Stimulated activated naive CD8-positive, alpha-beta T cell treated with anti-CD3 and anti-CD28 coated beads, Interleukin-15, amount 100 ng/mL, for 72 hours (primary cell): Measurements from ENCODE around the gene RRP1B.
"Not testable (repeated sequence)": the region's sequence is repeated elsewhere in the genome, so short reads cannot be mapped to it uniquely, and the experiment has no call there.

Experiments
- ATAC-seq: fragments of 150-1000 bp; cut with Tn5 transposase; 2 replicates; pipeline ENCODE4 v1.10.0; 2021; ENCODE audit warnings: mild to moderate bottlenecking, moderate library complexity
- DNase-seq, 2 donors: peaks; one replicate each; pipeline ENCODE4 v3.0.0; 2021 to 2022
- H3K27ac Mint-ChIP-seq, 2 donors: one replicate each; pipeline ENCODE4 v1.8.0; 2022; ENCODE audit warnings: mild to moderate bottlenecking in 2 of 2, mixed read lengths in 2 of 2, moderate library complexity in 2 of 2
- H3K27me3 Mint-ChIP-seq: one replicate; pipeline ENCODE4 v1.8.0; 2022; ENCODE audit warnings: mixed read lengths
- H3K4me1 Mint-ChIP-seq: one replicate; pipeline ENCODE4 v1.8.0; 2022; ENCODE audit warnings: mild to moderate bottlenecking, mixed read lengths
- H3K4me3 Mint-ChIP-seq, 2 donors: one replicate each; pipeline ENCODE4 v1.8.0; 2022; ENCODE audit warnings: mild to moderate bottlenecking in 2 of 2, mixed read lengths in 2 of 2, moderate library complexity in 1 of 2
- H3K9me3 Mint-ChIP-seq, 2 donors: one replicate each; pipeline ENCODE4 v1.8.0; 2022; ENCODE audit warnings: mixed read lengths in 2 of 2

The RRP1B gene, protein sequence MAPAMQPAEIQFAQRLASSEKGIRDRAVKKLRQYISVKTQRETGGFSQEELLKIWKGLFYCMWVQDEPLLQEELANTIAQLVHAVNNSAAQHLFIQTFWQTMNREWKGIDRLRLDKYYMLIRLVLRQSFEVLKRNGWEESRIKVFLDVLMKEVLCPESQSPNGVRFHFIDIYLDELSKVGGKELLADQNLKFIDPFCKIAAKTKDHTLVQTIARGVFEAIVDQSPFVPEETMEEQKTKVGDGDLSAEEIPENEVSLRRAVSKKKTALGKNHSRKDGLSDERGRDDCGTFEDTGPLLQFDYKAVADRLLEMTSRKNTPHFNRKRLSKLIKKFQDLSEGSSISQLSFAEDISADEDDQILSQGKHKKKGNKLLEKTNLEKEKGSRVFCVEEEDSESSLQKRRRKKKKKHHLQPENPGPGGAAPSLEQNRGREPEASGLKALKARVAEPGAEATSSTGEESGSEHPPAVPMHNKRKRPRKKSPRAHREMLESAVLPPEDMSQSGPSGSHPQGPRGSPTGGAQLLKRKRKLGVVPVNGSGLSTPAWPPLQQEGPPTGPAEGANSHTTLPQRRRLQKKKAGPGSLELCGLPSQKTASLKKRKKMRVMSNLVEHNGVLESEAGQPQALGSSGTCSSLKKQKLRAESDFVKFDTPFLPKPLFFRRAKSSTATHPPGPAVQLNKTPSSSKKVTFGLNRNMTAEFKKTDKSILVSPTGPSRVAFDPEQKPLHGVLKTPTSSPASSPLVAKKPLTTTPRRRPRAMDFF

DNA sequence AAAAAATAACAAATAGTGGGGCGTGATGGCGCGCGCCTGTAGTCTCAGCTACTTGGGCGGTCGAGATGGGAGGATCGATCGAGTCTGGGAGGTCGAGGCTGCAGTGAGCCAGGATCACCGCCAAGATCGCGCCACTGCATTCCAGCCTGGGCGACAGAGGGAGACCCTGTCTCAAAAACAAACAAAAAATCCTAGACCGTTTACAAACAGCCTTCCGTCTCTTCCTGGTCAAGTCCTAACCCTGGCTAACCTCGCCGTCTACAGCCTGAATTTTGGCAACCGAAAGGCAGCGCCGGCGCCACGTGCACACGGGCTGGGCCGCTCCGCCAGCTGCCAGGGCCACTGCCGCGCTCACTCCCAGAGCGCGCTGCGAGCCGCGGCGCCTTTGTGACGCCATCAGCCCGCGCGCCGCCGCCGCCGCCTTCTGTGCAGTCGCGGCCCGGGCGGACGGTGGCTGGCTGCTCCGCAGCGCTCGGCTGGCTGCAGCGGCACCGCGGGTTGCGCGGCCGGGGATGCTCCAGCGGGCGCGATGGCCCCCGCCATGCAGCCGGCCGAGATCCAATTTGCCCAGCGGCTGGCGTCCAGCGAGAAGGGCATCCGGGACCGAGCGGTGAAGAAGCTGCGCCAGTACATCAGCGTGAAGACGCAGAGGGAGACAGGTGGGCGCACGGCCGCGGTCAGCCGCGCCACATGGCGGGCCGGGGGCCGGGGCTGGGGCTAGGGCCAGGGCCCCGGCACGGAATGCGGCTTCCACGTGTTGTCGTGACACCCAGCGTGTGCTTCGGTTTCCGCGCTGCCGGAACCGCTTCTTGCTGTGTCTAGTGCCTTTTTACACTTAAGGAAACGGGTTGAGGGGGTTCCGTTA lies at the start of gene RRP1B, which contains the start of gene HSF2BP:
TSS of gene RRP1B (plus strand) at position 425 of the 865 bp plus-strand sequence. CDS start at position 530, 105 bp downstream.
TSS of gene HSF2BP (minus strand) at position 353 of the 865 bp plus-strand sequence. CDS start 1,392 bp downstream, outside the sequence.
- Mint-ChIP-seq H3K27ac (peak within 1 kb of the TSS; percentile 97), H3K4me1 (peaks cover 61% of the 10 kb centered on the region), H3K4me3 (peak within 1 kb of the TSS; percentile 85 to 90), H3K9me3 (no peaks in the 10 kb centered on the region), H3K27me3 (no peaks in the 10 kb centered on the region)
- ATAC-seq (peak; percentile 95), DNase-seq (peak; percentile 83 to 86)

DNA sequence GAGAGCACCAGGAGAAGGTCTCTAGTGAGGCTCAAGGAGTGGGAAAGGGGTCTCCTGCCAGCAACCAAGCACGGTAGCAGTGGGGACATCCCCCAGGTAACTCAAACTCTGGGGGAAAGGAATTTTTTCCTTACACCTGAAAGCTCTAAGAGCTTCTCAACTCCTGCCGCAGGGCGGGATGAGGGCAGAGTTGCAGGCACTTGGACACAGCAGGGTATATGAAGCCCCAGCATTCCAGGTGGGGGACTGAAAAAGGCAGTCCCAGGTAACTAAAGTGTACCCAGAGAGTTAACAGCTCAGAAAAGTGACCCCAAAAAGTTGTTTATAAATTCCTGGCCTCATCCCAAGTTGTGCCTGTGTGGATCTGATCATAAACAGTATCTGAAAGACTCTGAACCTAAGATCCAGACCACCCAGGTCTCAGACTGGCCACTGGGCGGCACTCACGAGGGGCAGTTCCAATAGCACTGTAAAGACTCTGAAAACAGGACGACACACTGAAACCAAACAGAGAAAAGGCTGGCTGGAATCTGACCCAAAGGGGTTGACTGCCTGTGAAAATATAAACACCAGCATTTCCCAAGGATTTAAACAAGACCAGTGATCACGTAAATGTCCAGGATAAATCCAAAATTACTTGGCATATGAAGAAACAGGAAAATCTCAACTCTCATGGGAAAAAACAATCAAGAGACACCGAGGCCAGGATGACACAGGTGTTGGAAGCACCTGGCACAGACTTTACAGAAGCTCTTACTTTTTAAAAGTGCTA lies 47.6 kb upstream of the RRP1B start:
- no peak overlapping the region for H3K4me3 Mint-ChIP-seq
- H3K9me3 Mint-ChIP-seq, result no peaks in the 10 kb centered on the region
- no peaks in the 10 kb centered on the region for H3K27me3 Mint-ChIP-seq
- no peak overlapping the region for H3K27ac Mint-ChIP-seq
- DNase-seq (no peak), ATAC-seq (peak; percentile 56)
- peaks cover 13% of the 10 kb centered on the region for H3K4me1 Mint-ChIP-seq

DNA sequence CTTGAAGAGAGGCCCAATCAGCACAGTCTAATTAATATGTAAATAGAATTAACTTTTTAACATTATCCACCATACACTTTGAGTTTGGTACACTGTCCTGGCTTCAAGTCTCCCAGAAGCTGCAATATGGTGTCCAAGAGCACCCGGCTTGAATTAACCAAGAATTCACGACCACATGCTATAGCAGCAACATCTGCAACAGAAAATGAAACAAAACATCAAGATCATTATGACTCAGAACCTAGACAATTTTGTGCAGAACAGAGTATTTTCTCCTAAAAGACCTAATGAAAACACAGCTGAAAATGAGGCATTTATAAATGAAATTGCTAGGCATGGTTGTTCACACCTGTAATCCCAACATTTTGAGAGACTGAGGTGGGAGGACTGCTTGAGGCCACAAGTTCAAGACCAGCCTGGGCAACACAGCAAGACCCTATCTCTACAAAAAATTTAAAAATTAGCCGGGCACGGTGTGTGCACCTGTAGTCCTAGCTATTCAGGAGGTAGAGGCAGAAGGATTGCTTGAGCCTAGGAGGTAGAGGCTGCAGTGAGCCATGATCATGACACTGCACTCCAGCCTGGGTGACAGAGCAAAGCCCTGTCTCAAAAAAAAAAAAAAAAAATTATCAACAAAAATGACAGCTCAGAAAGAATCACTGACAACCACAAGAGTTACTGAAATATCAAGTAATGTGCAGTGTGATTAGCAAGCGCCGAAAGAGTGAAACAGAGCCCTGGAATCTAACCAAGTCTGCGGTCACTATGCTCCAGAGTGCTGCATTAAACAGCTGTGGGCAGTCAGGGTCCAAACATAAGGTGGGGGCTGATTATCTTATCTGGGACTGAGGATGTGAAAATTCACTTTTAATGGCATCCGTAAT lies 45.4 kb upstream of the RRP1B start:
- Mint-ChIP-seq H3K4me3 (no peak overlapping the region), H3K9me3 (no peaks in the 10 kb centered on the region), H3K27ac (no peak overlapping the region), H3K27me3 (no peaks in the 10 kb centered on the region), H3K4me1 (peaks cover 13% of the 10 kb centered on the region)
- no peak for DNase-seq
- peak; percentile 64 for ATAC-seq

DNA sequence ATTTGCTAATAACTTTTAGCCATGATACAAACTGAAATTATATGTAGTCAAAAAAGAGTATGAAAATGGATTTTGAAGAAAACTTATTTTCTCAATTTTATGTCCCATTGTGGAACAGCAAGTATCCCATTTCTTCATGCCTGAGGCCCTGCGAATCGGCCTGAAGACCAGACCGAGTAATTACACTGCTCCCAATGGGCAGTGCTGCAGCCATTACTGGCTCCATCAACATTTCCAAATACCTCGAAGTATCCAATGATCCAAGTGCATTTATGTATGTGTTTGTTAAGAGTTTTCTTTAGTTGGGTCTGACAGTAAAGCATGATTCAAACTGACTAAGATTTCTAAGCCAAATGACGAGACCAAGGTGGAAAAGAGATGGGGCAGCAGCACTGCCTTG lies 44.5 kb upstream of the RRP1B start:
- Mint-ChIP-seq H3K27ac (no peak overlapping the region), H3K27me3 (no peaks in the 10 kb centered on the region), H3K4me3 (no peak overlapping the region), H3K4me1 (peaks cover 13% of the 10 kb centered on the region), H3K9me3 (no peaks in the 10 kb centered on the region)
- ATAC-seq, result no peak
- no peak for DNase-seq

DNA sequence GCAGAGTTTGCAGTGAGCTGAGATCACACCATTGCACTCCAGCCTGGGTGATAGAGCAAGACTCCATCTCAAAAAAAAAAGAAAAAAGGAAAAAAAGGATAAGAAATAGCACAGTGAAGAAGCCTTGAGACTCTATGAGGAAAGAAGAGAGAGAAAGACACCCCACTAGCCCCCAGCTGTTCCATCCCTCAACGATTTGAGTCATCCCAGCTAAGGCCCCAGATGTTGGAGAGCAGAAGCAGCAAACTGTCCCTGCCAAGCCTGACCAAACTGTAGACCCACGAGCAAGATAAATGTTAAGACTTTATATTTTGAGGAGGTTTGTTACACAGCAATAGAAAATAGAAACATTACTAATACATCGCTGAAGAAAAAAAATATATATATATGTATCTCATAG lies 42.5 kb upstream of the RRP1B start:
- not testable (repeated sequence) for H3K9me3 Mint-ChIP-seq, H3K27me3 Mint-ChIP-seq, DNase-seq, ATAC-seq, H3K4me3 Mint-ChIP-seq
- peaks cover 13% of the 10 kb centered on the region for H3K4me1 Mint-ChIP-seq
- H3K27ac Mint-ChIP-seq, result peak overlapping the region; percentile 13 to 76

DNA sequence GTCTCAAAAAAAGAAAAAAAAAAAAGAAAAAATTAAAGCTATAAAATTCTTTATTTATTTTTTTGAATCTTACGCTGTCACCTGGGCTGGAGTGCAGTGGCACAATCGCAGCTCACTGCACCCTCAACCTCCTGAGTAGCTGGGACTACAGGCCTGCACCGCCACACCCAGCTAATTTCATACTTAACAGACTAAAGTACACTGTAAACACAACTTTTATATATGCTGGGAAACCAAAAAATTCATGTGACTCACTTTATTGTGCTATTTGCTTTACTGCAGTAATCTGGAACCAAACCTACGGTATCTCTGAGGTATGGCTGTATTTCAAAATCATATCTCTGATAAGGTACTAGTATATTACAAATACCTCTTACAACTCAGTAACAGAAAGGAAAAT lies 40.4 kb upstream of the RRP1B start:
- Mint-ChIP-seq H3K27ac (no peak overlapping the region), H3K27me3 (no peaks in the 10 kb centered on the region), H3K4me1 (peaks cover 2% of the 10 kb centered on the region), H3K9me3 (peaks cover 0 to 5% of the 10 kb centered on the region in 2 donors), H3K4me3 (no peak overlapping the region)
- no peak for ATAC-seq
- DNase-seq, result no peak

DNA sequence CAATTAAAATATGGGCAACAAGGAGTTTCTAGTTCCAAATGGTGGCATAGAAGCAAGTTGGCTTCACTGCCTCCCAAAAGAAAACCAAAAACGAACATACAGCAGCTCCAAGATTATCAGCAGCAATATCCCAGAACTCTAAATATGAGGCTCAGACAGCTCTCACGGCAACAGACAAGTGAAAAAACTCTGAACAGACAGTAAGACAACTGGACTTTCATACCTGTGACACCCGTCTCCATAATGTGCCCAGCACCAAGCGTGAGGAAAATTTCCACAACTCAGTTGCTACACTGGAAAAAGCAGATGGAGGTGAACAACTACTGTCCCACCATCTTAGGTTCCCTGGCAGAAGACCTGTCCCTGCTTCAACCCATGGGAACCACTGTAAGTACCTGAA lies 40.0 kb upstream of the RRP1B start:
- Mint-ChIP-seq H3K4me1 (no peaks in the 10 kb centered on the region), H3K27ac (no peak overlapping the region), H3K27me3 (no peaks in the 10 kb centered on the region), H3K9me3 (peaks cover 0 to 5% of the 10 kb centered on the region in 2 donors), H3K4me3 (no peak overlapping the region)
- ATAC-seq, result no peak
- no peak for DNase-seq

DNA sequence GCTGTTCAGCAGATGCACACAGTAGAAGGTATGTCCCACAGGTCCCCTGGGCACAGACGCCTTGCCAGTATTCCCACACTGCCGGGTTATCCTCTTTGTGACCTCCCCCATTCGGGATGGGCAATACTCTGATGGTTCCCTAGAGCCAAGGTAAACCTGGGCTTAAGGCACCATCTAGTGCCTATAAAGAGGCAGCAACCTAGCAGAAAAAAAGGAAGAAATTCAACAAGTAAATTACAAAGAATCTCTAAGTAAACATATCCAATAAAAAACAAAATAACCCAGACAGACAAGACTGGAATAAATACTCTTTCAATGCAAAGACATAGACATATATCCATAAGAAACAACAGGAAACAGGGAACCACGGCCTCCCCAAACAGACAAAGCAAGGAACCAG lies 39.5 kb upstream of the RRP1B start:
- H3K4me1 Mint-ChIP-seq, result no peaks in the 10 kb centered on the region
- no peak overlapping the region for H3K4me3 Mint-ChIP-seq
- ATAC-seq, result no peak
- no peak for DNase-seq
- H3K27ac Mint-ChIP-seq, result no peak overlapping the region
- peaks cover 0 to 5% of the 10 kb centered on the region in 2 donors for H3K9me3 Mint-ChIP-seq
- H3K27me3 Mint-ChIP-seq, result no peaks in the 10 kb centered on the region

DNA sequence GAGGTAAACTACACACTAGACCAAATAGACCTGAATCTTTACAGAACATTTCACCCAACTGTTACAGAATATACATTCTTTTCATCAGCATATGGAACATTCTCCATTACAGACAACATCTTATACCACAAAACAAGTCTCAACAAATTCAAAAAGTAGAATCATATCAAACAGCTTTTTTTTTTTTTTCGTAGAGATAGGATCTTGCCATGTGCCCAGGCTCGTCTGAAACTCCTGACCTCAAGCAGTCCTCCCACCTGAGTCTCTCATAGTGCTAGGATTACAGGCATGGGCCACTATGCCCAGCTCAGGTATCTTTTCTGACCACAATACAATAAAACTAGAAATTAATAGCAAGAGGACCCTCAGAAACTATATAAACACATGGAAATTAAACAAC lies 36.6 kb upstream of the RRP1B start:
- no peak overlapping the region for H3K4me3 Mint-ChIP-seq
- H3K4me1 Mint-ChIP-seq, result no peaks in the 10 kb centered on the region
- DNase-seq (no peak), ATAC-seq (no peak)
- H3K27ac Mint-ChIP-seq, result no peak overlapping the region
- H3K9me3 Mint-ChIP-seq, result peaks cover 0 to 5% of the 10 kb centered on the region in 2 donors
- no peaks in the 10 kb centered on the region for H3K27me3 Mint-ChIP-seq

DNA sequence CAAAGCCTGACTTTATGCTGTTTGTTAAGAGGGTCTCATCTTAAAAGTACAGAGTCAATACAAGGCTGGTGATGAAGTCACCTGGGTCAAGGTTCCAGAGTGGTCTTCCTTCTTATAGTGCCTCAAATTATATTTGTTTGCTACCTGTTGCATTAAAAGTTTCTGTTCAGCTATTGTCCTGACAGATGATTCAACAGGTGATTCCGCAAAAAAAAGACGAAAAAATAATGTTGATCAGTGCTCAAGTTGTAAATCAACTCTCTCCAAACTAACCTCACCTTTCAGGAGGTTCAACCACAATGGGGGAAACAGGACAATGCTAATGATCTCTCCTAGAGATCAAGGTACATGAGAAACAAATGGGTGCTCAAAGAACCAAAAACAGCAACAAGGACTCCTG lies 35.8 kb upstream of the RRP1B start:
- no peak overlapping the region for H3K4me3 Mint-ChIP-seq
- no peaks in the 10 kb centered on the region for H3K4me1 Mint-ChIP-seq
- peaks cover 0 to 5% of the 10 kb centered on the region in 2 donors for H3K9me3 Mint-ChIP-seq
- DNase-seq (no peak), ATAC-seq (no peak)
- H3K27me3 Mint-ChIP-seq, result no peaks in the 10 kb centered on the region
- H3K27ac Mint-ChIP-seq, result no peak overlapping the region

DNA sequence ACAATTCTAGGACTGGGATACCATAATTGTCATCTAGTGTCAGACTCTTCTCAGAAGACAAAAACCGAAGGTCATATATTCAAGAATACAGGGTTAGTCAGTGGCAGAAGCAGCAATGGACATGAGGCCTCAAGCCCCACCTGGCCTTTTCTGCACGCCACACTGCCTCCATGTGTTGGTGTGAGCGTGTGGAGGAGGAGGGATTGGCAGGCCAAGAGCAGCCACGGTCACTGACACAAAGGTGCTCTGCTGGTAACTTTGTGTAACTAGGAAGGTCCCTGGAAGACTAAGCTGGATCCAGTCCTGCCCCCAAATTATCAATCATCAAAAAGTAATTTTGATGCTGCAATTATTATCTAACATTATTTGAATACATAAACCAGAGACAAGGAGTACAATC lies 35.0 kb upstream of the RRP1B start:
- no peaks in the 10 kb centered on the region for H3K27me3 Mint-ChIP-seq
- H3K27ac Mint-ChIP-seq, result no peak overlapping the region
- no peak overlapping the region for H3K4me3 Mint-ChIP-seq
- DNase-seq, result no peak
- H3K9me3 Mint-ChIP-seq, result peaks cover 0 to 5% of the 10 kb centered on the region in 2 donors
- ATAC-seq, result no peak
- no peaks in the 10 kb centered on the region for H3K4me1 Mint-ChIP-seq

DNA sequence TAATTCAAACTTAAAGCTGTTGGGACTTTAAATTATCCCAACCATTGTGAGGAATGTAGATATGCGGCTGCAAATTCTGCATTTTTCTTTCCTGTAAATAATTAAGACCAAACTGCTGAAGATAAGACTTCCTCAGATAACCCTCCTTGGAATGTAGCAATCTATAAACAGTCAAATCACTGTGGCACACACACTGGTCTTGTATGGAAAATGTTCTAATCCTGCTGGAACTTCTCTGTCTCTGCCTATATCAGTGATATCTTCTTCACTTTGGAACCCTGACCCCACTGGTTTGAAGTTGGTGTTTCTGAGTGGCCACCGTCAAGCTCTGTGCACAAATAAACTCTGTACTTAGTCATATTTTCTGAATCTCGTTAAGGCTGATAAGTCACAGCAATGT lies 33.0 kb upstream of the RRP1B start:
- no peak for DNase-seq
- no peaks in the 10 kb centered on the region for H3K4me1 Mint-ChIP-seq
- no peaks in the 10 kb centered on the region for H3K27me3 Mint-ChIP-seq
- no peak for ATAC-seq
- no peak overlapping the region for H3K27ac Mint-ChIP-seq
- H3K9me3 Mint-ChIP-seq, result no peaks in the 10 kb centered on the region
- no peak overlapping the region for H3K4me3 Mint-ChIP-seq

DNA sequence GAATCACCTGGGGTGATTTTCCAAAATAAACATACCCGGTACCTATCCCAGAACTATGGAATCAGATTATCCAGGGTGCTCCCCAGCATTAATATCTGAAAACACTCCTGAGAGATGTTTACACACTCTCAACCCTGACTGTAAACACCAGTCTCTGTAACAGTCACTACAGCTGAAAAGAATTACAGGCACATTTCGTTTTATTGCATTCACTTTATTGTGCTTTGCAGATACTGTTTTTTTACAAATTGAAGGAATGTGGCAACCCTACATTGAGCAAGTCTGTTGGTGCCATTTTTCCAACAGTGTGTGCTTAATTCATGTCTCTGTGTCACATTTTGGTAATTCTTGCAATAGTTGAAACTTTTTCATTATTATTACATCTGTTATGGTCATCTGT lies 31.8 kb upstream of the RRP1B start:
- H3K27me3 Mint-ChIP-seq, result no peaks in the 10 kb centered on the region
- no peak for ATAC-seq
- H3K9me3 Mint-ChIP-seq, result no peaks in the 10 kb centered on the region
- no peak for DNase-seq
- no peak overlapping the region for H3K27ac Mint-ChIP-seq
- no peaks in the 10 kb centered on the region for H3K4me1 Mint-ChIP-seq
- no peak overlapping the region for H3K4me3 Mint-ChIP-seq
